HFFc6 (cell line): ENCODE data around the gene RNF8. TPM values are rescaled to one million over a fixed set of nuclear protein-coding genes. Genes with fewer than 3 reads are reported as not detected.
"Not testable (repeated sequence)": the region's sequence is repeated elsewhere in the genome, so short reads cannot be mapped to it uniquely, and the experiment has no call there.

Source experiments
- DNase-seq: peaks from one replicate; pipeline ENCODE4 v3.0.0-alpha.2; 2018
- H3K27ac Mint-ChIP-seq: 2 replicates; pipeline ENCODE4 v1.8.0; 2020; ENCODE audit warnings: mild to moderate bottlenecking, mixed read lengths
- H3K27me3 Mint-ChIP-seq: 2 replicates; pipeline ENCODE4 v1.8.0; 2021; ENCODE audit warnings: mild to moderate bottlenecking, moderate library complexity, mixed read lengths; ENCODE audit not compliant: insufficient read depth
- H3K36me3 Mint-ChIP-seq: 2 replicates; pipeline ENCODE4 v1.8.0; 2021; ENCODE audit warnings: low read depth, mixed read lengths
- H3K4me1 Mint-ChIP-seq: 2 replicates; pipeline ENCODE4 v1.8.0; 2020; ENCODE audit warnings: low read depth, mixed read lengths
- H3K4me3 Mint-ChIP-seq: 2 replicates; pipeline ENCODE4 v1.8.0; 2020; ENCODE audit warnings: mild to moderate bottlenecking, moderate library complexity, mixed read lengths
- H3K9me3 Mint-ChIP-seq: 2 replicates; pipeline ENCODE4 v1.8.0; 2020; ENCODE audit warnings: mild to moderate bottlenecking, mixed read lengths
- CTCF ChIP-seq: fragments of 200-600 bp; sonication (generic); IDR thresholded peaks from 2 replicates; pipeline ENCODE4 v1.5.0; 2021; ENCODE audit warnings: antibody characterized with exemption, mild to moderate bottlenecking
- long read RNA-seq: library from polyadenylated mRNA; unstranded; transcript quantifications from one replicate; pipeline ENCODE4 v2.0.0, GENCODE V29; 2019
- total RNA-seq, 6 experiments: library from RNA; stranded (reverse); fragmentation: NEBNext Ultra II Directional; extraction: Animal tissue kit (Norgen Biotek cat#: 25700); gene quantifications; 2 replicates in 1 of 6; 3 replicates in 5 of 6; pipeline ENCODE4 v1.2.3, GENCODE V29; 2021

RNF8 gene, protein sequence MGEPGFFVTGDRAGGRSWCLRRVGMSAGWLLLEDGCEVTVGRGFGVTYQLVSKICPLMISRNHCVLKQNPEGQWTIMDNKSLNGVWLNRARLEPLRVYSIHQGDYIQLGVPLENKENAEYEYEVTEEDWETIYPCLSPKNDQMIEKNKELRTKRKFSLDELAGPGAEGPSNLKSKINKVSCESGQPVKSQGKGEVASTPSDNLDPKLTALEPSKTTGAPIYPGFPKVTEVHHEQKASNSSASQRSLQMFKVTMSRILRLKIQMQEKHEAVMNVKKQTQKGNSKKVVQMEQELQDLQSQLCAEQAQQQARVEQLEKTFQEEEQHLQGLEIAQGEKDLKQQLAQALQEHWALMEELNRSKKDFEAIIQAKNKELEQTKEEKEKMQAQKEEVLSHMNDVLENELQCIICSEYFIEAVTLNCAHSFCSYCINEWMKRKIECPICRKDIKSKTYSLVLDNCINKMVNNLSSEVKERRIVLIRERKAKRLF
- 10 to 100 TPM; 14.1 to 18.5 (median 17.5) TPM for total RNA-seq
- long read RNA-seq, full-length matches to known transcripts: 13 of 25 reads
- long read RNA-seq, partial matches to known transcripts: 11 of 25 reads
- long read RNA-seq, other reads (novel, unspliced or antisense): 1 of 25 reads

DNA sequence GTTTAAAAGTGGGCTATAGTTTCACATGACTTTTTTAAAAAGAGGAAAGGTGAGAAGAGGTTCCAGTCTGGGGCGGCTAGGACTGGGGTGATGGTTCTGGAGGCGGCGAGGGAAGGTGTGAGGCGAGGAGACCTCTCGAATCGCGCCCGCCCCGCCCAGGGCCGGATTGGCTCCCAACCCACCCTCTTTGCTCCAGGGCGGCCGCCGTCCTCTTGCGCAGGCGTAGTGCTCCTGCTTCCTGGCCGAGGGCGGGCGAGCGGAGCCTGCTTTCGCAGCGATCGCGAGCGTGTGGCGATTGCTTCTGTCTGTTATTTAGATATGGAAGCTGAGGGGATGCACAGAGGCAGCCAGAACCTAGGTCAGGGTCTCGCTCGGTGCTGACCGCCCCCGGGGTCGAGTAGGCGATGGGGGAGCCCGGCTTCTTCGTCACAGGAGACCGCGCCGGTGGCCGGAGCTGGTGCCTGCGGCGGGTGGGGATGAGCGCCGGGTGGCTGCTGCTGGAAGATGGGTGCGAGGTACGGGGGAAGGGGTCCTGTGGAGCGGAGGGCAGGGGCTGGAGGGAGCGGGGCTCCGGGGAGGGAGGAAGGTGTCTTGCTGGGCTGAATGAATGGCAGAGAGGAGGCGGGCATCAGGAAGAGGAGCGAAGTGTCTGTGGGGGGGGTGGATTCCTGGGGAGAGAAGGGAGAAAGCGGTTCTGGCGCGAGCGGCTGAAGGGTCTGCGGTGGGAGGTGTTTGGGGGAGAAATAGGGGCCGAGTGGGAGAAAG lies at the start of gene RNF8:
Gene RNF8, plus strand, starts transcription at position 223 of the 765 bp plus-strand sequence. Its CDS starts 182 bp downstream, at position 405.
- peak within 1 kb of the TSS; percentile 79 for H3K27ac Mint-ChIP-seq
- H3K4me3 Mint-ChIP-seq: peak within 1 kb of the TSS; percentile 89
- H3K9me3 Mint-ChIP-seq: no peaks in the 10 kb centered on the region
- H3K27me3 Mint-ChIP-seq: no peaks in the 10 kb centered on the region
- H3K4me1 Mint-ChIP-seq: peaks cover 38% of the 10 kb centered on the region
- no peaks in the 10 kb centered on the region for H3K36me3 Mint-ChIP-seq
- peak; percentile 84 for DNase-seq
- TF ChIP-seq CTCF: no peak

DNA sequence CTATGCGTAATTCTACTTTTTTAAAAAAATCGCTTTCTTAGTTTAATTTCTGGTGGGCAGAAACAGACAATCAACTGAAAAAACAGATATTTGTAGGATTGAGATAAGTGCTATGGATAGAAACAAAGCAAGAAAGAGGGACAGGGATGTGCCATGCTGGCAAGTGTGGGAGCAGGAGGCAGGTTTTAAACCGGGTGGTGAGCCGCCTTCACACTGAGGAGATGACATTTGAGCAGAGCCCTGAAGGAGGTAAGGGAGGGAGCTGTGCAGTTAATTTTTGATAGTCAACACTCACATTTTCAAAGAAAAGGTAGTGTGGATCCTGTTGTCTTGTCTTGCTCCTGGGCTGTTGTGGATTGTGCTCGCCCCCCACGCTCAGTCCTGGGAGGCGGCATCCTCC lies 49.0 kb upstream of the RNF8 start:
- no peaks in the 10 kb centered on the region for H3K9me3 Mint-ChIP-seq
- H3K4me3 Mint-ChIP-seq: no peak overlapping the region
- no peak for TF ChIP-seq CTCF
- H3K36me3 Mint-ChIP-seq: no peaks in the 10 kb centered on the region
- H3K4me1 Mint-ChIP-seq: peaks cover 27% of the 10 kb centered on the region
- DNase-seq: no peak
- no peaks in the 10 kb centered on the region for H3K27me3 Mint-ChIP-seq
- no peak overlapping the region for H3K27ac Mint-ChIP-seq

DNA sequence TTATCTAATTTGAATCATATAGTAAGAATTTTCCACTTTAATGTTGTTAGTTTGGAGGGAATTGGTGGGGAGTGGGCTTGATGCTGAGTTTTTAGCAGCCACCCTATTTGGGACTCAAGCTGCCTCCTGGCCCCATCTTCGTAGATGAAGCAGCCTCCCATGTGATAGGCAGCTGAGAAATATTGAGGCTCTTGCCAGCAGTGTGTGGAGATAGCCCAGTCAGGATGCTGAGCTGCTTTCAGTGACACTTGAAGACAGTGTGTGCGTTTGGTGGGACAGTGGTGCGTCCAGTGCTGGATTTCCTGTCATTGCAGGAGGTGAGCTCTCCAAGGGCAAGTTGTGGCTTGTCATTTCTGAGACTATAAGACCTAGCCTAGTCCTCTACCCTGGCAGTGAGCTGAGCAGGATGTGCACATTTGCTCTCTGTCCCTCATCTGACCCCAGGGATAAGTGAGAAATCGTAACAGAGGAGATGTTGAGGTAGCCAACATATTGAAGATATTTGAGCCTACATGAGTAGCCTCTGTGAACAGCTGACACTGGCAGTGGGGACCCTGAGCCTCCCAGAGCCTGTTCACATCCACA lies 47.9 kb upstream of the RNF8 start:
- no peak for DNase-seq

DNA sequence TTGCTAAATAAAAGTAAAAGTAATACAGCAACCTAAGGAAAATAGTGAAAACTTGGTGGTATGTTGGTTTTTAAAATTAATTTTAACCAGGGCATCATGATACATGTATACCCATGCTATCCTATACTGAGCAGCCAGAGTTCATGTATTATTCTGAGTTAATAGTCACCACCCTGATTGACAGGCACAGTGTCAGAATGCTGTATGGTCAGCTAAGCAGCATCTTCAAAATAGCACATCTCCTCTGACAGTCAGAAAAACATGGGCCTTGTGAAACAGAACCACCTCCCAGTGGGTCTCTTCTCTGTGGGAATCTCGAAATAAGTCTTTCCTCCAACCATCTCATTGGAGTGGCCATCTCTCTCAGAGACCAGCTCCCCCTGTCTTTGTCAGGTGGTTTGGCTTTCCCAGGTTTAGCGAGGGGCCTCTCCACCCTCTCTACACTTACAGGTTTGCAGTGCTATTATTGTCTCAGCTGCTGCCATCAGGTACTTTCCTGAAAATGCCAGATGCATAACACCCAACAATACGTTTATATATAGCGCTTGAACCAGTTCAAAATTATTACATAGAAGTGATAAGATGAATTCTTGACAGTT lies 47.1 kb upstream of the RNF8 start:
- Mint-ChIP-seq H3K27me3 (no peaks in the 10 kb centered on the region), H3K27ac (no peak overlapping the region), H3K36me3 (no peaks in the 10 kb centered on the region), H3K9me3 (no peaks in the 10 kb centered on the region), H3K4me3 (no peak overlapping the region), H3K4me1 (peaks cover 38% of the 10 kb centered on the region)
- no peak for DNase-seq
- 0 out of 2 replicates have a peak, but pooled peaks have one; percentile 11 for TF ChIP-seq CTCF

More for the DNA sequence above, 47.9 kb upstream of the RNF8 start:
- H3K4me1 Mint-ChIP-seq: peaks cover 30% of the 10 kb centered on the region
- H3K4me3 Mint-ChIP-seq: no peak overlapping the region
- no peaks in the 10 kb centered on the region for H3K27me3 Mint-ChIP-seq
- no peaks in the 10 kb centered on the region for H3K9me3 Mint-ChIP-seq
- TF ChIP-seq CTCF: no peak
- H3K36me3 Mint-ChIP-seq: no peaks in the 10 kb centered on the region
- no peak overlapping the region for H3K27ac Mint-ChIP-seq

GRCh38 chr6:37307484-37307883 lies 46.3 kb upstream of the RNF8 start:
- not testable (repeated sequence) for DNase-seq, H3K27me3 Mint-ChIP-seq, H3K36me3 Mint-ChIP-seq, H3K9me3 Mint-ChIP-seq, H3K27ac Mint-ChIP-seq, H3K4me3 Mint-ChIP-seq
- peaks cover 45% of the 10 kb centered on the region for H3K4me1 Mint-ChIP-seq
